GM19372 (cell line): ENCODE data around the gene SLC6A15.

ENCODE experiments used
- ATAC-seq: cut with Tn5 transposase; IDR thresholded peaks from one replicate; pipeline ENCODE4 v1.9.1; 2021; ENCODE audit warnings: mild to moderate bottlenecking, low read depth, moderate library complexity; ENCODE audit not compliant: unreplicated experiment

Gene SLC6A15

GRCh38 chr12:84912198-84913128 lies at the start of gene SLC6A15:
SLC6A15 (minus strand) TSS chr12:84912799; CDS start chr12:84892120, 20,679 bp downstream.
- ATAC-seq, result no peak

GRCh38 chr12:84960918-84961317 lies 48.3 kb upstream of the SLC6A15 start:
- no peak for ATAC-seq

- no peak for ATAC-seq
These were observed 42.7 kb upstream of the SLC6A15 start for GRCh38 chr12:84955298-84955697.

- no peak for ATAC-seq
These were observed 41.8 kb upstream of the SLC6A15 start for GRCh38 chr12:84954415-84954814.

DNA sequence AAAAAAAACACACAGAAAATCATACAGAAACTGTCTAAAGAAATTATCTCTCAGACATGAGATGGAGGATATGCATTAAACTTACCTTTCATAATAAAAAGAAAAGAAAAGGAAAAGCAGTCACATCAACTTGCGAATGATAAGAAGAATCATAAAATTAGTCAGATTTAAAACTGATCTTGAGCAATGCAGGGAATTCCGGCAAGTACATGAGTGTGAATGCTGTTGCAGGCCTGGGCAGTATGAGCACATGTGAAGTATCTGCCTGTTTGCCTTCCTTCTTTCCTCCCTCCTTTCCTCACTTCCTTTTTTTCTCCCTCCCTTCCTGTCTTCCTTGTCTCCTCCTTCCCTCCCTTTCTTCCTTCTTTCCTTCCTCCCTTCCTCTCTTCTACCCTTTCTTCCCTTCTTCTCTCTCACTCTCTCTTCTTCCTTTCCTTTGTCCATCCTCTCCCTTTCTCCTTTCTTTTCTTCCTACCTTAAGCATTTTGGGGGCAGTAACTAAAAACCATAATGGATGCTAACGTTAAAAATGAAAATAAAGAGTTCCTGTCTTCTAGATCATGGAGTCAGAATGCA lies 38.5 kb upstream of the SLC6A15 start:
- no peak for ATAC-seq

GRCh38 chr12:84946753-84947152 lies 34.2 kb upstream of the SLC6A15 start:
- ATAC-seq, result no peak

DNA sequence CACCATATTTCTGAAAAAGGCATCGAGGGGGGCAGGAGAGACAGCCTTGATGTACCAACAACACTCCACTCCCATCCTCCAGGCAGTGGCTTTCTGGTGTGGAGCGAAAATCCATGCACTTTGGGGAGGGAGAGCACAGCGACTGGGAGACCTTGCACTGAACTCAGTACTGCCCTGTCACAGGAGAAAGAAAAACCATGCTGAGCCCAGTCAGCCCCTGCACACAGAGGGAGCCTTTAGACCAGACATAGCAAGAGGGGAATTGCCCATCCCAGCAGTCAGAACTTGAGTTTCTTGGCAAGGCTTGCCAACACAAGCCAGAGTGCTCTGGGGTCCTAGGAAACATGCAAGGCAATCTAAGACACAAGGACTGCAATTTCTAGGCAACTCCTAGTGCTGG lies 24.8 kb upstream of the SLC6A15 start:
- no peak for ATAC-seq

DNA sequence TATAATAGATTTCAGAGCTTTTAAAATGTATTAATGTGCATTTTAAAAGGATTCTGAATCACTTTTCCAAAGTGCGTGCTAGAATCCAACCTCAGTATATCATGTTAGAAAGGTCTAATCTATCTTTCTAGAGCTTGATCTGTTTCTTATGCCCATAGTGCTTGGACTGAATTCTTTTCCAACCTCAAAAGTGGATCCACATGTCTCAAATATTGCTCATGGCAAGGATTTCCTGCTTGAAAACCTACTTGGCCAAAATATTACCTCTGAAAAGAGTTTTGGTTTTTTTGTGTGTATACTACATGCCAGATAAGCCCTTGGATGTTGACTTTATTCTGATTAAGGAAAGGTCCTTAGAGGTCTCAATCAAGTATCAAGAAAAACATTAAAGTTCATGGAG lies 16.9 kb upstream of the SLC6A15 start:
- ATAC-seq, result no peak

GRCh38 chr12:84924981-84925380 lies 12.4 kb upstream of the SLC6A15 start:
- ATAC-seq, result no peak

DNA sequence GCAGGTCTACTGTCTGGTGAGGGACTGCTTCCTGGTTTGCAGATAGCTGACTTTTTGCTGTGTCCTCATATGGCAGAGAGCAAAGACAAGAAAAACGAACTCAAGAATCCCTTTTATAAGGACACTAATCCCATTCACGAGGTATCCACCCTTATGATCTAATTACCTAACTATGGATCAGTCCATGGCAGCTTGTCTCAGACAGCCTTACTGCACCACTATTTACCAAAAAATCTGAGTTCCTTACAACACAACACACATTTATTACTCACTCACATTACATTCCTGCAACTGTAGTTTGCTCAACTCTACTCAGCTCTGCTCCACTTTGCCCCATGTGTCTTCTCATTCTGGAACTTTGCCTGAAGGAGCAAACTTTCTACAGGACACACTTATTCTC lies 10.1 kb upstream of the SLC6A15 start:
- no peak for ATAC-seq

- no peak for ATAC-seq
These were observed 7.7 kb upstream of the SLC6A15 start for GRCh38 chr12:84920331-84920730.

DNA sequence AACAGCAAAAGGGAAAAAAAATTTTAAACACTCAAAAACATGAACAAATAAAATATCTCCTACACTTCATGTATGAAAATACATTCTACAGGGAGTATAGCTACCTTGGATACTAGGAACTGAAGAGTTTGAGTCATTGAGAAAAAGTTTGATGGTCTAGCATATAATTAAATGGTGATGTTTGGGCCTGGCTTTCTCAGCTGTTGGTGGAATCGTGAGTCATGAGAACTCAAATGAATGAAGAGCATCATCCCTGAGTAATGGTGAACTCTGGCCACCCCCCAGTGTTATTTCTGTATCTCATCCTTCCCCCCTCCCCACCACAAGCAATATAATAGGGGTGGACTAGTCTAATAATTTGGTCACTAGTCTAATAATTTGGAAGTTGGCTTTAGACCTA lies 6.7 kb upstream of the SLC6A15 start:
- no peak for ATAC-seq

DNA sequence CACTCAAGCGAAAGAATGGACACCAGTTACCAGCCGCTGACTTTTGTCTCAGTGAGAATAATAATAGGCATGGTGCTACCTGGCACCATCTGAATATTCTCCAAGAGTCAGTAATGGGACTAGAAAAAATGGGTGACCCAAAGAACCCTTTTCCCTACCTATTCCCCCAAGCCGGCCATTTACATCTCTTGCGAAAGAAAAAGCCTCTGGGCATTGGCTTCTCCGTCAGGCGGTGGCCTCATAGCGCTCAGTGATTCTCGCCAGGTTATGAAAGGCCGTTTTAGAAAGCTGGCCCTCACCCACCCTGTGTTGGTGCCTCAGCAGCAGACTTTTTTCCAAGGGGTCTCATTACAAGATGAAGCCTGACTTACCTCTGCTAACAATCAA lies 523 bp upstream of the SLC6A15 start:
- no peak for ATAC-seq

GRCh38 chr12:84911271-84912197 lies 1.1 kb downstream of the SLC6A15 start:
- no peak for ATAC-seq

GRCh38 chr12:84910549-84911241 lies 1.9 kb downstream of the SLC6A15 start:
- no peak for ATAC-seq

- no peak for ATAC-seq
These were observed 8.5 kb downstream of the SLC6A15 start for GRCh38 chr12:84904051-84904450.

DNA sequence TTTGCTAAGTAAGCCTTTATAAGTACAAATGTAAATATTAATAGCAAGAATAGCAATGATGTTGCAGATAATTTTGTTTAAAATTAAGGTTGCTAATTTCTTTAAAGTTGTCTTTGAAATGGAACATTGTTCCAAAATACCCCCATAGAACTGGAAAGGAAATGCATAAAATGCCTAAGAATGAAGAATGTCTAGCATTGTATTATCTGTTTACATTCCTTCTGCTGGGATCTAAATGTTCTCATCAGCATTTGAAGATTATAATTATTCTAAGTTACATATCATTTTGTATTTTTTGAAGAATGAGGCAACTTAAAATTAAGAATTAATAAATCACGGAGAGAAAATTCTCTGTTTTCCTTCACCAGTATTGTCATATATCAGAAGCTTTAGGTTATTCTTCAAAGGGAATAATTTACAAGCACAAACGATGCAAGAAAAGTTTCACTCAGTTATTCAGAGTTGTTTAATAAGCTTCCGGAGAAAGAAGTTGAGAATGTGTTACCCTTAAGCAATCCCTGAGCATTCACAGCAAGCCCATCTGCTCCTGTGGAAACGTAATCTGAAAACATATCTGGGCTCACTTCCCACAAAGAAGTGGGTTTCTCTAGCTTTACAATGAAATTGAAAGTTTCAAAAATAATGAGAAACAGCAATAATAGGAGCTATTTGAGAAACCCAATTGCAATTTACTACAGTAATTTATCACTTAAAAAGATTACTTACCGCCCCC lies 21.3 kb downstream of the SLC6A15 start:
- no peak for ATAC-seq

- ATAC-seq, result no peak
These were observed 22.8 kb downstream of the SLC6A15 start for GRCh38 chr12:84889818-84890217.

GRCh38 chr12:84888861-84889260 lies 23.7 kb downstream of the SLC6A15 start:
- no peak for ATAC-seq

DNA sequence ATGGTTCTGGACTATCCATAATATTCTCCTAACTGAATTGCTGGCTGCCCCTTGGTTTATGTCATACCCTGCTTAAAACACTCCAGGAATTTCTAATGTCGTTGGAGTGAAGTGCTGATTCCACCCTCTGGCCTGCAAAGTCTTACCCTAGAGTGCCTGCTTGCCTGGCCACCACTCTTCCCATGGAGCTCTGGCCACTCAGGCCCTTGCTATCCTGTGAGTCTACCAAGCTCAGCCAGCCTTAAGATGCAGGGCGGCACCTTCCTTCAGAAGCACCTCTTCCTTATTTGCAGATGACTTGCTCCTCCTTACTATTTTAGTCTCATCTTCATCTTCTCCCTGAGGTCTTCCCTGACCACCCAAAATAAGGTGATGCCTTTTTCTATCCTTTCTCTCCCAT lies 35.3 kb downstream of the SLC6A15 start:
- ATAC-seq, result no peak
